ENCODE data around the gene TMCC3. TPM values are rescaled to one million over a fixed set of nuclear protein-coding genes. Genes with fewer than 3 reads are reported as not detected.

Gene TMCC3
- total RNA-seq, 1 experiment from 2014 or later = 2.1 TPM

DNA sequence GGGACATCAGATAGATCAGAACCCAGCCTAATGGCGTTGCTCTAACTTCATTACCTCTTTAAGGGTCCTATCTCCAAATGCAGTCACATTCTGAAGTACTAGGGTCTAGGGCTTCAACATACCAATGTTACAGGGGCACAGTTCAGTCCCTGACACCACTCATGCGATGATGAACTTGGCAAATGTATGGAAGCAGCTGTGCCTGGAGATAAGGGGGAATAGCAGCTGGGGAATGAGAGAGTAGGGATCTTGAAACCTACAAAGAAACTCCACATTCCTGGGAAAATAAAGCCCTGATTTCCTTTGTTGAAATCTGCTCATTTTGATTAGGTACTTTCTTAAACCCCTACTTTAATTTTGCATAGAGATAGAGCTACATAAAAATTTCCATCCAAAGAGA is 20.5 kb upstream of the TMCC3 start:
- no TSS peak for BruUV-seq (replicated peaks)
- H3K4me1 Mint-ChIP-seq (ENCODE audit: low read depth, unreplicated experiment) = peaks cover 5% of the 10 kb centered on the region
- H3K36me3 Mint-ChIP-seq (ENCODE audit: insufficient read depth, unreplicated experiment) = no peaks in the 10 kb centered on the region
- intact Hi-C loops (cut with micrococcal nuclease; ENCODE audit: unreplicated experiment) = no loop called here
- no peak overlapping the region for H3K4me3 ChIP-seq (ENCODE audit: low read depth, low read length)
- no peak overlapping the region for H3K4me3 Mint-ChIP-seq (ENCODE audit: unreplicated experiment)
- H3K36me3 ChIP-seq (ENCODE audit: control insufficient read depth, insufficient read depth, low read length) = no peaks in the 10 kb centered on the region
- no peaks in the 10 kb centered on the region for H3K9me3 Mint-ChIP-seq (ENCODE audit: unreplicated experiment)
- TF ChIP-seq, protein P1, sequence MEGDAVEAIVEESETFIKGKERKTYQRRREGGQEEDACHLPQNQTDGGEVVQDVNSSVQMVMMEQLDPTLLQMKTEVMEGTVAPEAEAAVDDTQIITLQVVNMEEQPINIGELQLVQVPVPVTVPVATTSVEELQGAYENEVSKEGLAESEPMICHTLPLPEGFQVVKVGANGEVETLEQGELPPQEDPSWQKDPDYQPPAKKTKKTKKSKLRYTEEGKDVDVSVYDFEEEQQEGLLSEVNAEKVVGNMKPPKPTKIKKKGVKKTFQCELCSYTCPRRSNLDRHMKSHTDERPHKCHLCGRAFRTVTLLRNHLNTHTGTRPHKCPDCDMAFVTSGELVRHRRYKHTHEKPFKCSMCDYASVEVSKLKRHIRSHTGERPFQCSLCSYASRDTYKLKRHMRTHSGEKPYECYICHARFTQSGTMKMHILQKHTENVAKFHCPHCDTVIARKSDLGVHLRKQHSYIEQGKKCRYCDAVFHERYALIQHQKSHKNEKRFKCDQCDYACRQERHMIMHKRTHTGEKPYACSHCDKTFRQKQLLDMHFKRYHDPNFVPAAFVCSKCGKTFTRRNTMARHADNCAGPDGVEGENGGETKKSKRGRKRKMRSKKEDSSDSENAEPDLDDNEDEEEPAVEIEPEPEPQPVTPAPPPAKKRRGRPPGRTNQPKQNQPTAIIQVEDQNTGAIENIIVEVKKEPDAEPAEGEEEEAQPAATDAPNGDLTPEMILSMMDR (IDR thresholded peaks at IDR 0.05; ENCODE audit: insufficient read depth in 1 of 2, low read depth in 1 of 2, low read length in 1 of 2, severe bottlenecking in 1 of 2, unreplicated experiment in 1 of 2) = no peak
- no peaks in the 10 kb centered on the region for H3K4me1 ChIP-seq
- POLR2A ChIA-PET = no interaction called here
- no peaks in the 10 kb centered on the region for H3K27me3 ChIP-seq (replicated peaks; ENCODE audit: control insufficient read depth, insufficient read depth, low read length)
- CTCF ChIA-PET = no interaction called here
- H3K27ac Mint-ChIP-seq (ENCODE audit: unreplicated experiment) = no peak overlapping the region
- no peak for DNase-seq
- no peaks in the 10 kb centered on the region for H3K9me3 ChIP-seq
- no peaks in the 10 kb centered on the region for H3K27me3 Mint-ChIP-seq (ENCODE audit: insufficient read depth, unreplicated experiment)

DNA sequence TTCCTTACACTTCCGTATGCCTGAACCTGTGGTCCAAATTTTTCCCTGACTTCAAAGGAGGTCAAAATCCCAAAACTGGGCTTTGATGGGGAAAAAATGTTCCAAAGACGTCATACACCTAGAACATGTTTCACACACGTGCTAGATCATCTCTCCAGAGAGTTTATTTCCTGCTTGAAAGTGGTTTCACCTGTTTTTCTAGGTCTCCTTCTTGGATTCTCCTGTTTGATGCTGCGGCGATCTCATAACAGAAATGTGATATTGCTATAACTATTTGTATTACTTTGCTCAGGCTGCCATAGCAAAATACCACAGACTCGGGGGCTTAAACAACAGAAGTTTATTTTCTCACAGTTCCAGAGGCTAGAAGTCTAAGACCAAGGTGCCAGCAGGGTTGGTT is 19.7 kb upstream of the TMCC3 start:
- ChIA-PET POLR2A (no interaction called here), CTCF (no interaction called here)
- BruUV-seq (replicated peaks) = no TSS peak
- H3K4me1 ChIP-seq = no peaks in the 10 kb centered on the region
- intact Hi-C loops (cut with micrococcal nuclease; ENCODE audit: unreplicated experiment) = no loop called here
- H3K4me3 Mint-ChIP-seq (ENCODE audit: unreplicated experiment) = no peak overlapping the region
- peaks cover 5% of the 10 kb centered on the region for H3K4me1 Mint-ChIP-seq (ENCODE audit: low read depth, unreplicated experiment)
- no peaks in the 10 kb centered on the region for H3K27me3 Mint-ChIP-seq (ENCODE audit: insufficient read depth, unreplicated experiment)
- no peaks in the 10 kb centered on the region for H3K9me3 ChIP-seq
- no peaks in the 10 kb centered on the region for H3K27me3 ChIP-seq (replicated peaks; ENCODE audit: control insufficient read depth, insufficient read depth, low read length)
- DNase-seq = no peak
- H3K36me3 Mint-ChIP-seq (ENCODE audit: insufficient read depth, unreplicated experiment) = no peaks in the 10 kb centered on the region
- no peaks in the 10 kb centered on the region for H3K36me3 ChIP-seq (ENCODE audit: control insufficient read depth, insufficient read depth, low read length)
- no peak overlapping the region for H3K27ac Mint-ChIP-seq (ENCODE audit: unreplicated experiment)
- no peaks in the 10 kb centered on the region for H3K9me3 Mint-ChIP-seq (ENCODE audit: unreplicated experiment)
- H3K4me3 ChIP-seq (ENCODE audit: low read depth, low read length) = no peak overlapping the region
- TF ChIP-seq, protein P1 (IDR thresholded peaks at IDR 0.05; ENCODE audit: insufficient read depth in 1 of 2, low read depth in 1 of 2, low read length in 1 of 2, severe bottlenecking in 1 of 2, unreplicated experiment in 1 of 2) = no peak

DNA sequence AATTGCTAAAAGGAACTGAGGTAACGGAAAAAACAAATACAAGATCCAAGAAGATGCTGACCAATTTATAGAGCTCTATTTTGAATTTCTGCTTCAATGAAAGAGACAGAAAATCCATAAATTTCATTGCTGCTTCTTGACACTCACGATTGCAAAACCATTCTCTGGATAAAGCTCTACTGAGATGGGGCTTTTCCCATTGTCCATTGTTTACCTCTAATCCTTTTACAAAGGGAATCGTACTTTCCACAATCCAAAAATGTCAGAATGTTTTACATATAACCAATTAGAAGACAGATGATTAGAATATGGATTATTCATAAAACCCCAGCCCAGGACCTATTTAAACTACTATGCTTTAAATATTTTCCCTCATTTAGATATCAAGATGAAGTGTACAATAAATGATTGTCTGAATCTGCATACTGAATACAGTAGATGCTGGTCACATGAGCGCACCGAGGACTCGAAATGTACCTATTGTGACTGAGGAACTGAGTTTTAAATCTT is 16.7 kb upstream of the TMCC3 start:
- peaks cover 5% of the 10 kb centered on the region for H3K4me1 Mint-ChIP-seq (ENCODE audit: low read depth, unreplicated experiment)
- no peaks in the 10 kb centered on the region for H3K9me3 Mint-ChIP-seq (ENCODE audit: unreplicated experiment)
- TF ChIP-seq, protein P1 (IDR thresholded peaks at IDR 0.05; ENCODE audit: insufficient read depth in 1 of 2, low read depth in 1 of 2, low read length in 1 of 2, severe bottlenecking in 1 of 2, unreplicated experiment in 1 of 2) = no peak
- no peak for DNase-seq
- POLR2A ChIA-PET = no interaction called here
- CTCF ChIA-PET = no interaction called here
- no peaks in the 10 kb centered on the region for H3K36me3 Mint-ChIP-seq (ENCODE audit: insufficient read depth, unreplicated experiment)
- intact Hi-C loops (cut with micrococcal nuclease; ENCODE audit: unreplicated experiment) = no loop called here
- no peak overlapping the region for H3K4me3 ChIP-seq (ENCODE audit: low read depth, low read length)
- no peaks in the 10 kb centered on the region for H3K27me3 ChIP-seq (replicated peaks; ENCODE audit: control insufficient read depth, insufficient read depth, low read length)
- H3K4me3 Mint-ChIP-seq (ENCODE audit: unreplicated experiment) = no peak overlapping the region
- no peaks in the 10 kb centered on the region for H3K27me3 Mint-ChIP-seq (ENCODE audit: insufficient read depth, unreplicated experiment)
- no peaks in the 10 kb centered on the region for H3K9me3 ChIP-seq
- H3K36me3 ChIP-seq (ENCODE audit: control insufficient read depth, insufficient read depth, low read length) = no peaks in the 10 kb centered on the region
- H3K27ac Mint-ChIP-seq (ENCODE audit: unreplicated experiment) = no peak overlapping the region
- no TSS peak for BruUV-seq (replicated peaks)
- no peaks in the 10 kb centered on the region for H3K4me1 ChIP-seq

Data from Caco-2 (cell line).